Fibroblast of lung (primary cell): ENCODE data around the gene SELL. TPM values are rescaled to one million over a fixed set of nuclear protein-coding genes. Genes with fewer than 3 reads are reported as not detected.

Experiments
- DNase-seq, 2 donors: peaks; one replicate each; pipeline versions ENCODE4 v3.0.0 to v3.0.0-alpha.2; 2010; ENCODE audit warnings: low read depth in 2 of 2
- H2AFZ ChIP-seq: 2 replicates; pipeline ENCODE4 v1.5.1; 2012; ENCODE audit warnings: low read length, control low read depth, inconsistent platforms
- H3K27ac ChIP-seq: 2 replicates; pipeline ENCODE4 v1.5.1; 2011; ENCODE audit warnings: low read length, control low read depth; ENCODE audit not compliant: insufficient read depth
- H3K27me3 ChIP-seq: 2 replicates; pipeline ENCODE4 v1.5.1; 2011; ENCODE audit warnings: mild to moderate bottlenecking, low read length; ENCODE audit not compliant: control insufficient read depth, insufficient read depth
- H3K36me3 ChIP-seq: 2 replicates; pipeline ENCODE4 v1.5.1; 2011; ENCODE audit warnings: low read length; ENCODE audit not compliant: control insufficient read depth, insufficient read depth
- H3K4me1 ChIP-seq: 2 replicates; pipeline ENCODE4 v1.5.1; 2011; ENCODE audit warnings: low read length; ENCODE audit not compliant: control insufficient read depth, insufficient read depth; ENCODE audit errors: extremely low read depth
- H3K4me2 ChIP-seq: 2 replicates; pipeline ENCODE4 v1.5.1; 2011; ENCODE audit warnings: low read length, control low read depth; ENCODE audit not compliant: insufficient read depth; ENCODE audit errors: extremely low read depth
- H3K4me3 ChIP-seq, 4 experiments: fragments of 200-600 bp in 1 of 4; sonication (generic) in 1 of 4; replicated peaks in 1 of 4; 2 replicates each; pipeline ENCODE4 v1.5.1; 2011 to 2016; ENCODE audit warnings: low read length in 4 of 4, low read depth in 3 of 4, mild to moderate bottlenecking in 3 of 4, control low read depth in 2 of 4, inconsistent platforms in 1 of 4, mixed read lengths in 1 of 4; ENCODE audit not compliant: insufficient read depth in 1 of 4; ENCODE audit errors: control extremely low read depth in 1 of 4
- H3K79me2 ChIP-seq: 2 replicates; pipeline ENCODE4 v1.5.1; 2012; ENCODE audit warnings: mild to moderate bottlenecking, low read length, inconsistent platforms; ENCODE audit not compliant: control insufficient read depth, insufficient read depth
- H3K9ac ChIP-seq: 2 replicates; pipeline ENCODE4 v1.5.1; 2011; ENCODE audit warnings: mild to moderate bottlenecking, low read length, control low read depth; ENCODE audit not compliant: insufficient read depth
- H3K9me3 ChIP-seq: 2 replicates; pipeline ENCODE4 v1.5.1; 2012; ENCODE audit warnings: low read depth, low read length; ENCODE audit not compliant: control insufficient read depth, insufficient read depth
- H4K20me1 ChIP-seq: 2 replicates; pipeline ENCODE4 v1.5.1; 2011; ENCODE audit warnings: low read length; ENCODE audit not compliant: control insufficient read depth, insufficient read depth; ENCODE audit errors: extremely low read depth
- CTCF ChIP-seq, 2 donors: IDR thresholded peaks in 1 of 2; conservative IDR thresholded peaks in 1 of 2; 1 replicate in 1 of 2; 2 replicates in 1 of 2; pipeline ENCODE4 v1.5.1; 2011 to 2012; ENCODE audit warnings: low read length in 2 of 2, control low read depth in 1 of 2, inconsistent platforms in 1 of 2, low read depth in 1 of 2, mild to moderate bottlenecking in 1 of 2
- EZH2 ChIP-seq: IDR thresholded peaks from 2 replicates; pipeline ENCODE4 v1.5.1; 2012; ENCODE audit warnings: low read length, control low read depth, mild to moderate bottlenecking; ENCODE audit errors: missing control alignments
- polyA plus RNA-seq, 2 donors: library from polyadenylated mRNA; depleted of rRNA in 1 of 2; stranded (reverse) in 1 of 2; unstranded in 1 of 2; fragments of >200 nt; gene quantifications; 2 replicates each; pipeline ENCODE4 v1.2.1, GENCODE V29; 2011 to 2012; ENCODE audit warnings: missing spikeins in 1 of 2
- total RNA-seq: library from RNA; depleted of rRNA; stranded (reverse); fragments of >200 nt; gene quantifications from 2 replicates; pipeline ENCODE4 v1.2.1, GENCODE V29; 2014

The SELL gene
- total and polyA plus RNA-seq, 2 donors (not counting 1 experiment from before 2014, with no cell fraction given), result 0.06 to 0.17 TPM

- no peak for DNase-seq
- Histone ChIP-seq H3K4me1 (no peaks in the 10 kb centered on the region), H3K9me3 (no peaks in the 10 kb centered on the region), H3K4me3 (no peak overlapping the region), H3K4me2 (no peak overlapping the region), H4K20me1 (no peaks in the 10 kb centered on the region), H3K27me3 (no peaks in the 10 kb centered on the region), H3K9ac (no peak overlapping the region), H3K36me3 (no peaks in the 10 kb centered on the region), H3K27ac (no peak overlapping the region), H2AFZ (no peak overlapping the region), H3K79me2 (no peaks in the 10 kb centered on the region)
- TF ChIP-seq EZH2 (no peak), CTCF (conservative IDR thresholded peaks at IDR 0.05 in 1 of 2, IDR thresholded peaks at IDR 0.05 in 1 of 2; ENCODE audit: low read depth in 1 of 2, low read length in 2 of 2) (no peak)
These were observed 850 bp upstream of the SELL start for GRCh38 chr1:169712309-169712631.

GRCh38 chr1:169708647-169709046, 2.8 kb downstream of the SELL start:
- no peaks in the 10 kb centered on the region for H3K9me3 ChIP-seq
- no peak overlapping the region for H3K4me2 ChIP-seq
- TF ChIP-seq EZH2 (no peak), CTCF (conservative IDR thresholded peaks at IDR 0.05 in 1 of 2, IDR thresholded peaks at IDR 0.05 in 1 of 2; ENCODE audit: low read depth in 1 of 2, low read length in 2 of 2) (no peak)
- no peaks in the 10 kb centered on the region for H3K27me3 ChIP-seq
- no peaks in the 10 kb centered on the region for H4K20me1 ChIP-seq
- H3K27ac ChIP-seq, result no peak overlapping the region
- H3K4me3 ChIP-seq, result no peak overlapping the region
- H2AFZ ChIP-seq, result no peak overlapping the region
- H3K36me3 ChIP-seq, result no peaks in the 10 kb centered on the region
- no peak for DNase-seq
- H3K79me2 ChIP-seq, result no peaks in the 10 kb centered on the region
- H3K4me1 ChIP-seq, result no peaks in the 10 kb centered on the region
- no peak overlapping the region for H3K9ac ChIP-seq

GRCh38 chr1:169707912-169708604, 3.4 kb downstream of the SELL start:
- Histone ChIP-seq H3K9me3 (no peaks in the 10 kb centered on the region), H3K4me2 (no peak overlapping the region), H3K4me3 (no peak overlapping the region), H3K36me3 (no peaks in the 10 kb centered on the region), H3K27ac (no peak overlapping the region), H3K4me1 (no peaks in the 10 kb centered on the region), H4K20me1 (no peaks in the 10 kb centered on the region), H3K9ac (no peak overlapping the region), H2AFZ (no peak overlapping the region), H3K79me2 (no peaks in the 10 kb centered on the region), H3K27me3 (no peaks in the 10 kb centered on the region)
- no peak for DNase-seq
- TF ChIP-seq CTCF (conservative IDR thresholded peaks at IDR 0.05 in 1 of 2, IDR thresholded peaks at IDR 0.05 in 1 of 2; ENCODE audit: low read depth in 1 of 2, low read length in 2 of 2) (no peak), EZH2 (no peak)
